GM21390 (cell line): ENCODE measurements around the gene ATP6V0E2.

Experiments used
- ATAC-seq: cut with Tn5 transposase; IDR thresholded peaks from one replicate; pipeline ENCODE4 v1.9.1; 2021; ENCODE audit not compliant: unreplicated experiment

ATP6V0E2 gene

GRCh38 chr7:149838224-149838991 is 35.4 kb upstream of the ATP6V0E2 start, which contains the start of gene ZNF862:
Gene ZNF862 (plus strand): TSS chr7:149838375. CDS start chr7:149838612, 237 bp downstream.
- ATAC-seq: peak; percentile 98

GRCh38 chr7:149838992-149839408 is 34.8 kb upstream of the ATP6V0E2 start:
- no peak for ATAC-seq

GRCh38 chr7:149839933-149840332 is 33.8 kb upstream of the ATP6V0E2 start:
- ATAC-seq: no peak

GRCh38 chr7:149843566-149843965 is 30.2 kb upstream of the ATP6V0E2 start:
- no peak for ATAC-seq

- no peak for ATAC-seq
Observed at GRCh38 chr7:149844445-149844844, 29.3 kb upstream of the ATP6V0E2 start.

GRCh38 chr7:149845257-149845980 is 28.4 kb upstream of the ATP6V0E2 start:
- ATAC-seq: no peak

- ATAC-seq: no peak
Observed at GRCh38 chr7:149846021-149846420, 27.7 kb upstream of the ATP6V0E2 start.

- ATAC-seq: peak; percentile 88
Observed at GRCh38 chr7:149846436-149847046, 27.2 kb upstream of the ATP6V0E2 start.

GRCh38 chr7:149849174-149849573 is 24.6 kb upstream of the ATP6V0E2 start:
- ATAC-seq: no peak

- no peak for ATAC-seq
Observed at GRCh38 chr7:149850007-149850594, 23.7 kb upstream of the ATP6V0E2 start.

GRCh38 chr7:149850716-149851115 is 23.1 kb upstream of the ATP6V0E2 start:
- ATAC-seq: no peak

- no peak for ATAC-seq
Observed at GRCh38 chr7:149851449-149851848, 22.3 kb upstream of the ATP6V0E2 start.

GRCh38 chr7:149853157-149853556 is 20.6 kb upstream of the ATP6V0E2 start:
- ATAC-seq: no peak

- no peak for ATAC-seq
Observed at GRCh38 chr7:149854611-149855360, 19.0 kb upstream of the ATP6V0E2 start.

- ATAC-seq: no peak
Observed at GRCh38 chr7:149855361-149856305, 18.1 kb upstream of the ATP6V0E2 start.

- ATAC-seq: no peak
Observed at GRCh38 chr7:149856583-149856982, 17.2 kb upstream of the ATP6V0E2 start.

GRCh38 chr7:149859369-149859768 is 14.4 kb upstream of the ATP6V0E2 start:
- no peak for ATAC-seq

GRCh38 chr7:149859876-149860275 is 13.9 kb upstream of the ATP6V0E2 start:
- ATAC-seq: no peak
